Peyer's patch (tissue), 4 donors: ENCODE results near the gene SCP2. TPM values are rescaled to one million over a fixed set of nuclear protein-coding genes. Genes with fewer than 3 reads are reported as not detected.

ENCODE experiments used
- DNase-seq, 3 donors: peaks; one replicate each; pipeline ENCODE4 v3.0.0-alpha.2; 2017 to 2019
- H3K27ac ChIP-seq, 4 donors: fragments of 200-600 bp; sonication (generic); one replicate each; pipeline ENCODE4 v1.5.1; 2016 to 2019
- H3K27me3 ChIP-seq, 2 donors: fragments of 200-600 bp; sonication (generic); one replicate each; pipeline ENCODE4 v1.5.1; 2019
- H3K36me3 ChIP-seq, 3 donors: fragments of 200-600 bp; sonication (generic); one replicate each; pipeline ENCODE4 v1.5.1; 2016 to 2019
- H3K4me1 ChIP-seq, 4 donors: fragments of 200-600 bp; sonication (generic); one replicate each; pipeline ENCODE4 v1.5.1; 2016 to 2019
- H3K4me3 ChIP-seq, 4 donors: fragments of 200-600 bp; sonication (generic); 1 replicate in 3 of 4; 2 replicates in 1 of 4; pipeline ENCODE4 v1.5.1; 2016 to 2019; ENCODE audit warnings: mild to moderate bottlenecking in 1 of 4
- H3K9me3 ChIP-seq, 4 donors: fragments of 200-600 bp; sonication (generic); one replicate each; pipeline ENCODE4 v1.5.1; 2016 to 2019; ENCODE audit warnings: mild to moderate bottlenecking in 1 of 4
- CTCF ChIP-seq, 6 experiments: fragments of 450-650 bp in 4 of 6; fragments of 200-600 bp in 2 of 6; sonication (generic) in 1 of 6; IDR thresholded peaks; one replicate each; pipeline ENCODE4 v1.5.1; 2017 to 2019; ENCODE audit warnings: antibody characterized with exemption in 6 of 6, mild to moderate bottlenecking in 3 of 6, moderate library complexity in 1 of 6
- POLR2A ChIP-seq, 2 donors: fragments of 450-650 bp; IDR thresholded peaks; one replicate each; pipeline ENCODE4 v1.5.1; 2017; ENCODE audit warnings: antibody characterized with exemption in 2 of 2, mild to moderate bottlenecking in 2 of 2, moderate library complexity in 2 of 2
- total RNA-seq, 4 donors: library from RNA; depleted of rRNA; stranded (reverse); fragments of >200 nt; gene quantifications; one replicate each; pipeline ENCODE4 v1.1.0, GENCODE V29; 2016

Gene SCP2
- total RNA-seq, 4 donors from 2014 or later: 161 to 402 (median 219) TPM

GRCh38 chr1:53016705-53017104 is 89.6 kb downstream of the SCP2 start:
- H3K4me3 ChIP-seq: no peak overlapping the region
- peaks cover 0 to 11% (median 0%) of the 10 kb centered on the region in 3 donors for H3K36me3 ChIP-seq
- TF ChIP-seq CTCF (IDR thresholded peaks at IDR 0.05) (no peak), POLR2A (IDR thresholded peaks at IDR 0.05) (no peak)
- peaks cover 0 to 16% (median 5%) of the 10 kb centered on the region in 4 donors for H3K4me1 ChIP-seq
- DNase-seq: no peak
- no peaks in the 10 kb centered on the region for H3K27me3 ChIP-seq
- H3K27ac ChIP-seq: no peak overlapping the region
- no peaks in the 10 kb centered on the region for H3K9me3 ChIP-seq

DNA sequence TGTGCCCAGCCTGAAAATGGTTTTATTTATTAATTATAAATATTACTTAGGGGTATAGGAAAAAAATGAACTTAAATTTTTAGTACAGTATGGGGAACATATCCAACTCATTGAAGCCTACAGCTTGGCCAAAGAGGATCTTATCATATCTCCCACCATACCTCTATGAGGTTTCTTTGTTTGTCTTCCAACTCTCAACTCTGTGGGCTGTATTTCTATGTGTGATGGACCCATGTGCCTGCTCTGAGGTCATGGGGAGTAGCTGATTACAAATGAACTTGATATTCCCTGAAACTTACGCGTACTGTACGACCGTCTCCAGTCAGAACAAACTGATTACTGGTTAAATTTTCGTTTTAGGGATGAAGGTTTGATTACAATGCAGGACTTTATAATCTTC is 93.5 kb downstream of the SCP2 start:
- Histone ChIP-seq H3K9me3 (no peaks in the 10 kb centered on the region), H3K4me1 (peaks cover 0 to 26% (median under 1%) of the 10 kb centered on the region in 4 donors), H3K4me3 (no peak overlapping the region), H3K36me3 (peaks cover 0 to 11% (median 0%) of the 10 kb centered on the region in 3 donors), H3K27me3 (no peaks in the 10 kb centered on the region), H3K27ac (no peak overlapping the region)
- TF ChIP-seq POLR2A (IDR thresholded peaks at IDR 0.05) (no peak), CTCF (IDR thresholded peaks at IDR 0.05) (no peak)
- DNase-seq: no peak

DNA sequence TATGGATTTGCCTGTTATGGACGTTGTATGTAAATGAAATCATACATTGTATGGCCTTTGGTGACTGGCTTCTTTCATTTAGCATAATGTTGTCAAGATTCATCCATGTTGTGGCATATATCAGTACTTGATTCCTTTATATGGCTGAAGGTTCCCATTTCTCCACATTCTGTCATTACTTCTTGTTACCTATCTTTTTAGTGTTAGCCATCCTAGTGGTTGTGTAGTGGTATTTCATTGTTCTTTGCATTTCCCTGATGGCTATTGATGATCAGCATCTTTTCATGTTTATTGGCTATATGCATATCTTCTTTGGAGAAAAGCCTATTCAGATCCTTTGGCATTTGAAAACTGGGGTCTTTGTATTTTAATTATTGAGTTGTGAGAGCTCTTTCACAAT is 95.1 kb downstream of the SCP2 start:
- no peak overlapping the region for H3K27ac ChIP-seq
- no peaks in the 10 kb centered on the region for H3K9me3 ChIP-seq
- no peaks in the 10 kb centered on the region for H3K27me3 ChIP-seq
- TF ChIP-seq POLR2A (IDR thresholded peaks at IDR 0.05) (no peak), CTCF (IDR thresholded peaks at IDR 0.05) (peak in 1 of 6 experiments; percentile 1)
- no peak for DNase-seq
- H3K4me1 ChIP-seq: peaks cover 0 to 15% (median 0%) of the 10 kb centered on the region in 4 donors
- no peak overlapping the region for H3K4me3 ChIP-seq
- H3K36me3 ChIP-seq: peaks cover 0 to 11% (median 0%) of the 10 kb centered on the region in 3 donors

- Histone ChIP-seq H3K36me3 (peaks cover 0 to 9% (median 0%) of the 10 kb centered on the region in 3 donors), H3K27me3 (no peaks in the 10 kb centered on the region), H3K4me3 (no peak overlapping the region), H3K4me1 (peaks cover 0 to 15% (median 0%) of the 10 kb centered on the region in 4 donors), H3K9me3 (no peaks in the 10 kb centered on the region), H3K27ac (no peak overlapping the region)
- TF ChIP-seq POLR2A (IDR thresholded peaks at IDR 0.05) (no peak), CTCF (IDR thresholded peaks at IDR 0.05) (no peak)
- DNase-seq: no peak
These were observed 96.5 kb downstream of the SCP2 start for GRCh38 chr1:53023546-53023945.

DNA sequence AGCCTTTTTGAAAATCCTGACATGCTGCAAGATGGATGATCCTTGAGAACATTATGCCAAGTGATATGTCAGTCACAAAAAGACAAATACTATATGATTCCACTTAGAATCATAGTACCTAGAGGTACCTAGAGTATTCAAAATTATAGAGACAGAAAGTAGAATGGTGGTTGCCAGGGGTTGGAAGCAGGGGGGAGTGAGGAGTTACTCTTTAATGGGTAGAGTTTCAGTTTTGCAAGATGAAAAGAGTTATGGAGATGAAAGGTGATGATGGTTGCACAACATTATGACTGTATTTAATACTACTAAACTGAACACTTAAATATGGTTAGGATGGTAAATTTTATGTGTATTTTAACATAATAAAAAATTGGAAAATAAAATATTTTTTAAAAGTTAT is 97.0 kb downstream of the SCP2 start:
- H3K4me1 ChIP-seq: peaks cover 0 to 15% (median 0%) of the 10 kb centered on the region in 4 donors

More for the DNA sequence above, 97.0 kb downstream of the SCP2 start:
- Histone ChIP-seq H3K36me3 (peaks cover 0 to 11% (median 0%) of the 10 kb centered on the region in 3 donors), H3K27ac (no peak overlapping the region), H3K4me3 (no peak overlapping the region), H3K27me3 (no peaks in the 10 kb centered on the region), H3K9me3 (no peaks in the 10 kb centered on the region)
- no peak for TF ChIP-seq POLR2A (IDR thresholded peaks at IDR 0.05)
- TF ChIP-seq CTCF (IDR thresholded peaks at IDR 0.05): no peak
- no peak for DNase-seq
